B cell (primary cell): Measurements from ENCODE around the gene NAV1.

Source experiments
- EZH2 ChIP-seq: IDR thresholded peaks from 2 replicates; pipeline ENCODE4 v1.6.1; 2012; ENCODE audit warnings: borderline replicate concordance, low read depth, mild to moderate bottlenecking, moderate library complexity, low read length; ENCODE audit not compliant: insufficient read depth, poor library complexity, severe bottlenecking
- TF ChIP-seq, protein P1 (sequence below): fragments of 200-600 bp; IDR thresholded peaks from one replicate; pipeline ENCODE4 v1.8.0; 2022; ENCODE audit warnings: antibody characterized with exemption, mild to moderate bottlenecking

DNA sequence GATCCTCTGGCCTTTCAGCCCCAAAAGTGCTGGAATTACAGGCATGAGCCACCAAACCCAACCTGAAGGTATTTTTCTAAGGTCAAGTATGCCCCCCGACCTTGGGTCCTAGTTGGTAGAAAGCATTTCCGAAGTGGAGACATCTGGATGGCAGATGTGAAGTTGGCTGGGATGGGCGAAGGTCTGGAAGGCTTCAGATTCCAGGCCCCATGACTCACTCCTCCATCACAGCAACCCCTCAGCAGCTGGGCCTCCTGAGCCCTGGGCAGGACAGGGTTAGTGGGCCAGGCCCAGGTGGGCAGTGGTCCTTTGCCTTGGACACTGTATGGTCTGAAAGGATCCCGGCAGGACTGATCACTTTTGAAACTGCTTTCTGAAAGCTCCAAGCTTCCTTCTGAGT lies 23.3 kb downstream of the NAV1 start:
- TF ChIP-seq, protein P1, sequence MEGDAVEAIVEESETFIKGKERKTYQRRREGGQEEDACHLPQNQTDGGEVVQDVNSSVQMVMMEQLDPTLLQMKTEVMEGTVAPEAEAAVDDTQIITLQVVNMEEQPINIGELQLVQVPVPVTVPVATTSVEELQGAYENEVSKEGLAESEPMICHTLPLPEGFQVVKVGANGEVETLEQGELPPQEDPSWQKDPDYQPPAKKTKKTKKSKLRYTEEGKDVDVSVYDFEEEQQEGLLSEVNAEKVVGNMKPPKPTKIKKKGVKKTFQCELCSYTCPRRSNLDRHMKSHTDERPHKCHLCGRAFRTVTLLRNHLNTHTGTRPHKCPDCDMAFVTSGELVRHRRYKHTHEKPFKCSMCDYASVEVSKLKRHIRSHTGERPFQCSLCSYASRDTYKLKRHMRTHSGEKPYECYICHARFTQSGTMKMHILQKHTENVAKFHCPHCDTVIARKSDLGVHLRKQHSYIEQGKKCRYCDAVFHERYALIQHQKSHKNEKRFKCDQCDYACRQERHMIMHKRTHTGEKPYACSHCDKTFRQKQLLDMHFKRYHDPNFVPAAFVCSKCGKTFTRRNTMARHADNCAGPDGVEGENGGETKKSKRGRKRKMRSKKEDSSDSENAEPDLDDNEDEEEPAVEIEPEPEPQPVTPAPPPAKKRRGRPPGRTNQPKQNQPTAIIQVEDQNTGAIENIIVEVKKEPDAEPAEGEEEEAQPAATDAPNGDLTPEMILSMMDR, result no peak
- no peak for TF ChIP-seq EZH2
